Heart right ventricle (tissue), 16 donors: ENCODE data around the gene RBM4B. TPM values are rescaled to one million over a fixed set of nuclear protein-coding genes. Genes with fewer than 3 reads are reported as not detected.

ENCODE experiments used
- ATAC-seq, 8 donors: fragments of 200-7000 bp; cut with Tn5 transposase; one replicate each; pipeline ENCODE4 v1.9.1; 2020; ENCODE audit warnings: mild to moderate bottlenecking in 8 of 8, moderate library complexity in 8 of 8, moderate number of reproducible peaks in 1 of 8
- DNase-seq, 2 donors: peaks; one replicate each; pipeline ENCODE4 v3.0.0-alpha.2; 2020
- H3K27ac ChIP-seq, 10 donors: fragments of 200-600 bp; sonication (generic) in 2 of 10; one replicate each; pipeline versions ENCODE4 v1.5.0 to v1.8.0; 2020 to 2022; ENCODE audit warnings: mild to moderate bottlenecking in 3 of 10
- H3K27me3 ChIP-seq, 7 donors: fragments of 200-600 bp; one replicate each; pipeline ENCODE4 v1.8.0; 2021 to 2022; ENCODE audit warnings: mild to moderate bottlenecking in 2 of 7
- H3K36me3 ChIP-seq, 9 donors: fragments of 200-600 bp; sonication (generic) in 1 of 9; one replicate each; pipeline versions ENCODE4 v1.5.0 to v1.8.0; 2020 to 2022; ENCODE audit warnings: mild to moderate bottlenecking in 2 of 9
- H3K4me1 ChIP-seq, 9 donors: fragments of 200-600 bp; sonication (generic) in 1 of 9; one replicate each; pipeline versions ENCODE4 v1.5.0 to v1.8.0; 2020 to 2022; ENCODE audit warnings: mild to moderate bottlenecking in 4 of 9
- H3K4me3 ChIP-seq, 10 donors: fragments of 200-600 bp; sonication (generic) in 2 of 10; one replicate each; pipeline versions ENCODE4 v1.5.0 to v1.8.0; 2020 to 2022; ENCODE audit warnings: mild to moderate bottlenecking in 7 of 10, moderate library complexity in 2 of 10
- H3K9me3 ChIP-seq, 11 donors: fragments of 200-600 bp in 10 of 11; sonication (generic) in 2 of 11; one replicate each; pipeline versions ENCODE4 v1.5.0 to v1.8.0; 2013 to 2022; ENCODE audit warnings: mild to moderate bottlenecking in 2 of 11, control low read depth in 1 of 11, moderate library complexity in 1 of 11
- WGBS, 2 donors: extraction: QIAGEN DNeasy Blood & Tissue Kit; methylation state at CpG; one replicate each; pipeline ENCODE4 v1.1.7; 2013; ENCODE audit warnings: inconsistent platforms in 1 of 2; 5-methylcytosine and 5-hydroxymethylcytosine counted together
- intact Hi-C, 10 donors: fragments of 100-400 bp; cut with DNase I; formaldehyde crosslinking; loops; one replicate each; pipeline versions ENCODE4 v1.11.1 to v1.14.2; 2022
- polyA plus RNA-seq, 2 donors: library from polyadenylated mRNA; stranded (reverse); fragments of 200-250 nt; gene quantifications; one replicate each; pipeline ENCODE4 v1.2.3, GENCODE V29; 2013
- total RNA-seq, 10 donors: library from RNA; stranded (reverse); fragmentation: NEBNext Ultra II Directional in 3 of 10; extraction: Animal tissue kit (Norgen Biotek cat#: 25700) in 3 of 10; gene quantifications; one replicate each; pipeline versions ENCODE4 v1.2.1 to v1.2.4, GENCODE V29; 2021 to 2023
- TF ChIP-seq, protein P1 (sequence below), 9 donors: fragments of 200-600 bp; sonication (generic) in 2 of 9; IDR thresholded peaks; one replicate each; pipeline versions ENCODE4 v1.5.0 to v1.8.0; 2021 to 2022; ENCODE audit warnings: antibody characterized with exemption in 9 of 9, mild to moderate bottlenecking in 5 of 9, moderate library complexity in 1 of 9
- donor health status: Arrhythmogenic right ventricular cardiomyopathy.
- donor health status: ischemic (EF 13 %, LVEDD 7.1; RV severe dilation, severe dysfunction).
- donor health status: healthy with polysubstance abuse.
- donor health status: DM: no; HTN: yes; CAD: no.
- donor health status: DM: no; HTN: no; CAD: no.
- donor health status: ischemic (EF 25% LVEDD 6.9; RV normal size, moderate dysfunction).
- donor health status: ischemic (EF 25% LVEDD 5.7; RV mildly dilated, moderate dysfunction).
- donor health status: healthy.
- donor health status: DM: yes; HTN: yes; CAD: no.
- donor health status: Ischemic cardiomyopathy.
- donor health status: ischemic (EF 35%, LVEDD 5.7; RV mildly dilated, moderate dysfunction).
- donor health status: nonischemic (EF 11% LVEDD 7.7; RV severe dilation, severe dysfunction).
- donor health status: DM: yes; HTN: yes; CAD: no.
- donor health status: PGD.
- donor health status: ischemic (EF 29% LVEDD 5.4; RV normal size, mild dysfunction).
- donor health status: nonischemic (EF 23%, LVEDD 6.1; RV moderate dilation, normal function).

Gene RBM4B
- total and polyA plus RNA-seq, 12 donors, result 5.7 to 12.6 (median 9.0) TPM

- intact Hi-C loops, result loop anchor here in 5 of 10 donors (2.0 to 5.0 kb wide), 3 partner anchors 22 to 46 kb away; partner anchors contain the start of genes CCDC87 (in 2 of the 5), CCS (in 2 of the 5), RBM14 (in 2 of the 5) and RBM4B (in 2 of the 5)
- no peaks in the 10 kb centered on the region for H3K27me3 ChIP-seq
- H3K27ac ChIP-seq, result peak overlapping the region; percentile 64 to 94 (median 89)
- peaks cover 0 to 58% (median 22%) of the 10 kb centered on the region in 9 donors for H3K36me3 ChIP-seq
- TF ChIP-seq, protein P1, sequence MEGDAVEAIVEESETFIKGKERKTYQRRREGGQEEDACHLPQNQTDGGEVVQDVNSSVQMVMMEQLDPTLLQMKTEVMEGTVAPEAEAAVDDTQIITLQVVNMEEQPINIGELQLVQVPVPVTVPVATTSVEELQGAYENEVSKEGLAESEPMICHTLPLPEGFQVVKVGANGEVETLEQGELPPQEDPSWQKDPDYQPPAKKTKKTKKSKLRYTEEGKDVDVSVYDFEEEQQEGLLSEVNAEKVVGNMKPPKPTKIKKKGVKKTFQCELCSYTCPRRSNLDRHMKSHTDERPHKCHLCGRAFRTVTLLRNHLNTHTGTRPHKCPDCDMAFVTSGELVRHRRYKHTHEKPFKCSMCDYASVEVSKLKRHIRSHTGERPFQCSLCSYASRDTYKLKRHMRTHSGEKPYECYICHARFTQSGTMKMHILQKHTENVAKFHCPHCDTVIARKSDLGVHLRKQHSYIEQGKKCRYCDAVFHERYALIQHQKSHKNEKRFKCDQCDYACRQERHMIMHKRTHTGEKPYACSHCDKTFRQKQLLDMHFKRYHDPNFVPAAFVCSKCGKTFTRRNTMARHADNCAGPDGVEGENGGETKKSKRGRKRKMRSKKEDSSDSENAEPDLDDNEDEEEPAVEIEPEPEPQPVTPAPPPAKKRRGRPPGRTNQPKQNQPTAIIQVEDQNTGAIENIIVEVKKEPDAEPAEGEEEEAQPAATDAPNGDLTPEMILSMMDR (IDR thresholded peaks at IDR 0.05), result peak in 1 of 9 donors; percentile 7
- H3K4me3 ChIP-seq, result peak overlapping the region; percentile 53 to 93 (median 78)
- ATAC-seq (peak in 6 of 8 donors; percentile 0 to 14 (median 5)), DNase-seq (peak in 1 of 2 donors; percentile 16)
- WGBS, 2 donors, result 3% methylated on average over 27 of the region's 27 CpGs
- peaks cover 21 to 76% (median 61%) of the 10 kb centered on the region in 9 donors for H3K4me1 ChIP-seq
- H3K9me3 ChIP-seq, result no peaks in the 10 kb centered on the region
Observed at GRCh38 chr11:66639066-66639813, 38.4 kb downstream of the RBM4B start.

DNA sequence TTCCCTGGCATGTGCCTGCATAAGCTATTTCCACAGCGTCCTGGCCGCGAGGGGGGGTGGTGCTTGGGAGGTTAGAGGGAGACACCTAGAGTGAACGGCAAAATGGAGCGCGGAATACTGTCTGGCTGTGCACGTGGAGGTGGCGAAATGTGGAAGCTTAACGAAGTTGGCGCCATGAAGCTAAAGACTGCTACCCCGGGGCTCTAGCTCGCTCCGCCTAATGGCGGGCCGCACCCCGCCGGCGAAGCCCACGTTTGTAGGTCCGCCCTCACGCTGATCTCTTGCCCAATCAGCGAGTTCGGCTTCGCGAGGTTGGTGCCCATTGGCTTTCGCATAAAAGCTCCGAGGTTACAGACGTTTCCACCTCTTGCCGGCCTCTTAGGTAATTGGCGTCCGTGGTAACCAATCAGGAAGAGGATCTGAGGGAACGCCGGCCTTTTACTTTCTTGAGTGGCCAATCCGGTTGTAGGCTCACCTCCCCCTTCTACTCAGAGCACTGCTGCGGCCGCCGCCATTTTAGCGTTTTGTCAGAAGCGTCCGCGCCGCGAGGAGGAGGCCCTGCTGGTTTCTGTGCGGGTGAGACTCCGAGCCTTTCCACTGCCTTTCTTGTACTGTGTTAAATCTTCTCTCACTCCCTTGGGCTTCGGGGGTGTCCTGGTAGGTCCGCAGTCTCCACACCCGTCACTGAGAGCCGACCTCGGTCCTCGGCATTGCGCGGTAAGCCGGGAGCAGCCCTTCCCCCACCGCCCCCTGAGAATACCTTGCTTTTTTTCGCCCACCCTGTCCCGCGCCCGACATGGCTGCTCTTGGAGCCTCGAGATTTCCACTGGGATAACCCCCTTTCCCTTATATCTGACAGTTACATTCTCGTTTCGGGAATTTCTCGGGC is 39.3 kb downstream of the RBM4B start, which contains the start of gene RBM4:
Gene RBM4, plus strand, starts transcription at position 527 of the 889 bp plus-strand sequence. CDS start 1,009 bp downstream, outside the sequence.
- peak; percentile 95 to 100 (median 98) for ATAC-seq
- DNase-seq, result peak; percentile 93 to 100
- peak within 1 kb of the TSS; percentile 64 to 94 (median 89) for H3K27ac ChIP-seq
- TF ChIP-seq, protein P1 (IDR thresholded peaks at IDR 0.05), result peak in 4 of 9 donors; percentile 3 to 44 (median 12)
- 0% methylated on average over 63 of the region's 63 CpGs for WGBS, 2 donors
- H3K9me3 ChIP-seq, result no peaks in the 10 kb centered on the region
- H3K36me3 ChIP-seq, result peaks cover 0 to 58% (median 15%) of the 10 kb centered on the region in 9 donors
- peak within 1 kb of the TSS; percentile 53 to 93 (median 78) for H3K4me3 ChIP-seq
- peaks cover 14 to 68% (median 52%) of the 10 kb centered on the region in 9 donors for H3K4me1 ChIP-seq
- intact Hi-C loops, result loop anchor here in 5 of 10 donors (2.0 to 5.0 kb wide), 3 partner anchors 22 to 46 kb away; partner anchors contain the start of genes CCDC87 (in 2 of the 5), CCS (in 2 of the 5), RBM14 (in 2 of the 5) and RBM4B (in 2 of the 5)
- no peaks in the 10 kb centered on the region for H3K27me3 ChIP-seq

DNA sequence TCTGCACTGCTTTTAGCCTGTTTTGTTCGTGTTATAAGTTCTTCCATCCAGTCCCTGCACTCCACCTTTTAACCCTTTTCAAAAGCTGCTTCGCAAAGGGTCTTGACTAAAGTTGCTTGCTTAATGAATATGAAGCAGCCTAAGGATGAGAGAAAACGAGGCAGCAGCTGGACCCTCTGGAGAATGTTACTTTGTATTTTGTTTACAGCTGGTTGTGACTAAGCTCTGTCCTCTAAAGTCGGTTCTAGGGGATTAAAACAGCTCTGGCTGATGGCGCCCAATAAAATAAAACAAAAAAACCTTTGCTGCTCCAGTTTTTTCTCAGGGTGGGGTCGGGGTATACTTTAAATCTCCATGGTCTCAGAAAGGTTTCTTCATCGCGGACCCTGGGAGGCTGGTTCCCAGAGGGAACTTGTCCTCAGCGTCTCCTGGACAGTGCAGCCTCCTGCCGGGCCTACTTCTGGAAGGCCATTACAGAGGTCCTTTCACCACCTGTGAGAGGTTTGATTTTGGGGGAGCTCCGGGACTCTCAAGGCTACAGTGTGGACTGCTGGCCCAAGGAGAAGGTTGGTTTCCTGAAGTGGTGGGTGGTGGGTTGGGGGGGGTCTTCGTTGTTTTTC is 40.0 kb downstream of the RBM4B start:
- Histone ChIP-seq H3K4me3 (peak overlapping the region; percentile 29 to 93 (median 76)), H3K27ac (peak overlapping the region in 9 of 10 donors; percentile 44 to 92 (median 64)), H3K27me3 (no peaks in the 10 kb centered on the region), H3K36me3 (peaks cover 0 to 56% (median 15%) of the 10 kb centered on the region in 9 donors), H3K4me1 (peaks cover 14 to 61% (median 45%) of the 10 kb centered on the region in 9 donors), H3K9me3 (no peaks in the 10 kb centered on the region)
- intact Hi-C loops, result loop anchor here in 5 of 10 donors (2.0 to 5.0 kb wide), 3 partner anchors 21 to 45 kb away; partner anchors contain the start of genes CCDC87 (in 2 of the 5), CCS (in 2 of the 5), RBM14 (in 2 of the 5) and RBM4B (in 2 of the 5)
- DNase-seq, result no peak
- peak in 5 of 8 donors; percentile 0 to 23 (median 1) for ATAC-seq
- 36 to 41% methylated on average over 12 of the region's 12 CpGs for WGBS, 2 donors
- TF ChIP-seq, protein P1 (IDR thresholded peaks at IDR 0.05), result no peak
